NCI-H1694 treated with DMSO at 0.1 percent for 48 hours (cell line): ENCODE results near the gene EPS8L2.

Experiments used
- DNase-seq: peaks from one replicate; lab custom pipeline; 2025; lab: John Stamatoyannopoulos, UW

EPS8L2 gene

DNA sequence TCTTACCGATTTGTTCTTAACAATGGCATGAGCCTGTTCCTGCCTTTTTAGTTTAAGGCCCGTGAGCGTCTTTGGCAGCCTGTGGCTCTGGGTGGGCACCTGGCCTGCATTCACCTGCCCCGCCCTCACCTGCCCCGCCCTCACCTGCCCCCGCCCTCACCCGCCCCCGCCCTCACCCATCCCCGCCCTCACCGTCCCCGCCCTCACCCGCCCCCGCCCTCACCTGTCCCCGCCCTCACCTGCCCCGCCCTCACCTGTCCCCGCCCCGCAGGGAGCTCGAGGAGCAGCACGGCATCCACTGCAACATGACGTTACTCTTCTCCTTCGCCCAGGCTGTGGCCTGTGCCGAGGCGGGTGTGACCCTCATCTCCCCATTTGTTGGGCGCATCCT is 57.0 kb downstream of the EPS8L2 start:
- no peak for DNase-seq

DNA sequence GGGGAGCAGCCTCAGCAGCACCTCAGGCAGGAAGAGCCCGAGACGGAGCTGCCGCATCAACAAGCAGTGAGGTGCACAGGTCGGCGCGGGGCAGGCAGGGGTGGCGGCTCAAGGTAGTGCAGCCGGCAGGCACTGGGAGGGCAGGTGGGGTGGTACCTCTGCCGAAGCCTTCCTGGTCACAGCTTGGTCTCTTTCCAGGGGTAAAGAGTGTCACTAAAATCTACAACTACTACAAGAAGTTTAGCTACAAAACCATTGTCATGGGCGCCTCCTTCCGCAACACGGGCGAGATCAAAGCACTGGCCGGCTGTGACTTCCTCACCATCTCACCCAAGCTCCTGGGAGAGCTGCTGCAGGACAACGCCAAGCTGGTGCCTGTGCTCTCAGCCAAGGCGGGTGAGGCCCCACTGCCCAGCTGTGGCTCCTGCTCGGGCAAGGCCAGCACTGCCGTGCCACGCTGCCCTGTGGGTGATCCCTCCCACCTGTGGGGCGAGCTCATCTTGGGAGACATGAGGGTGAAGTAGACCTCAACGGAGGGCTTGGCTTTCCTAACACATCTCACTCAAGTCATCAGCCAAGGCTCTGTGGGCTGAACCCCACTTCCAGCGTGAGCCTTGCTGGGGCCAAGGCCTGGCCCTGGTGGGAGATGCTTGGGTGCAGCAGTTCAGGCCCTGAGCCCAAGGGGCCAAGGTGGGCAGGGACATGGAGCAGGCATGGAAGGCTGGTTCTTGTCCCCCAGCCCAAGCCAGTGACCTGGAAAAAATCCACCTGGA is 57.7 kb downstream of the EPS8L2 start:
- DNase-seq: no peak

DNA sequence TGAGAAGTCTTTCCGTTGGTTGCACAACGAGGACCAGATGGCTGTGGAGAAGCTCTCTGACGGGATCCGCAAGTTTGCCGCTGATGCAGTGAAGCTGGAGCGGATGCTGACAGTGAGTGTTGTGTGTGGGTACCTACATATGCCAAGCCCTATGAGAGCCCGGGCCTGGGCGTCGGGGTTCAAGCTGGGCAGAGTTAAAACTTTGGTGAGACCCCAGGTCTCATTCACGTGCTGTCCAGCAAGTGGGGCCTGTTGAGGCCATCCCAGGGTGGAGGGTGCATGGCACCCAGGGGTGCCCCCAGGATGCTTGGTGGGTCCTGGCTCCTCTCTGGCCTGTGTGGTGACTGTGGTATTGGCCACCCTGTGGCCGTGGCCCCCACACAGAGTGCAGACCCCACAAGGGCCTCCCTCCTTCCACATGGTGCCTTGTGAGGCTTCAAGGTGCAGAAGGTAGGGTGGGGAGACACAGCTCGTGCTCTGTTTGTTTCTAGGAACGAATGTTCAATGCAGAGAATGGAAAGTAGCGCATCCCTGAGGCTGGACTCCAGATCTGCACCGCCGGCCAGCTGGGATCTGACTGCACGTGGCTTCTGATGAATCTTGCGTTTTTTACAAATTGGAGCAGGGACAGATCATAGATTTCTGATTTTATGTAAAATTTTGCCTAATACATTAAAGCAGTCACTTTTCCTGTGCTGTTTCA is 58.4 kb downstream of the EPS8L2 start:
- peak; percentile 50 for DNase-seq

DNA sequence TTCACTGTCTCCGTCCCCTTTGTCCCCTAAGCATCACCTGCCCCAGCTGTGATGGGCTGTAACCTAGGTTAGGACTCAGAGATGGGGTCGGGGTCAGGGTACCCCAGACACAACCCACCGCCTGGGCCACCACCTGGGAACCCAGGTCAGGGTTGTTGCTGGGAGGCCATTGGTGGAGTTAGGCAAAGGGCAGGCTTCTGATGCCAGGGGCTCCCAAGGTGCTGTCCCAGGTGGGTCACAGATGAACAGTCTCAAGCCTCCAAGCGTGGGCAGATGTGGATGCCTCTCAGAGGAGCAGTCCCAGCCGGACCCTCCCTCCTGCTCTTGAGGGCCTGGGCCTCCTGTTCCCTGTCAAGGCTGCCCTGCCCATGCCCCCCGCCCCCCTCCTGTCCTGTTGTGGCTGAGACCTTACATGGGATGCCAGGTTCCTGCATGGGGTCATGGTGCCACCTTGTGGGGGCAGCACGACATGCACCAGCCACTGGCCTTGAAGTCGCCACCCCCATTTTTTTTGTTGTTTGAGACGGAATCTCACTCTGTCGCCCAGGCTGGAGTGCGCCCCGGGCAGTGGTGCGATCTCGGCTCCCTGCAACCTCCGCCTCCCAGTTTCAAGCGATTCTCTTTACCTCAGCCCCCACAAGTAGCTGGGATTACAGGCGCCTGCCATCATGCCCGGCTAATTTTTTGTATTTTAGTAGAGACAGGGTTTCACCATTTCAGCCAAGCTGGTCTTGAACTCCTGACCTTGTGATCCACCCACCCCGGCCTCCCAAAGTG is 59.2 kb downstream of the EPS8L2 start:
- peak; percentile 26 for DNase-seq

DNA sequence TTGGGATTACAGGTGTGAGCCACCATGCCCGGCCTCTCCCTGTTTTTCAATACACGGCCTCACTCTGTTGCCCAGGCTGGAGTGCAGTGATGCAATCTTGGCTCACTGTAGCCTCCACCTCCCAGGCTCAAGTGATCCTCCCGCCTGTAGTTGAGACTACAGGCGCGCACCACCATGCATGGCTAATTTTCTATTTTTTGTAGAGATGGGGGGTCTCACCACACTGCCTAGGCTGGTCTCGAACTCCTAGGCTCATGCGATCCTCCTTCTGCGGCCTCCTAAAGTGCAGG is 59.7 kb downstream of the EPS8L2 start:
- no peak for DNase-seq

DNA sequence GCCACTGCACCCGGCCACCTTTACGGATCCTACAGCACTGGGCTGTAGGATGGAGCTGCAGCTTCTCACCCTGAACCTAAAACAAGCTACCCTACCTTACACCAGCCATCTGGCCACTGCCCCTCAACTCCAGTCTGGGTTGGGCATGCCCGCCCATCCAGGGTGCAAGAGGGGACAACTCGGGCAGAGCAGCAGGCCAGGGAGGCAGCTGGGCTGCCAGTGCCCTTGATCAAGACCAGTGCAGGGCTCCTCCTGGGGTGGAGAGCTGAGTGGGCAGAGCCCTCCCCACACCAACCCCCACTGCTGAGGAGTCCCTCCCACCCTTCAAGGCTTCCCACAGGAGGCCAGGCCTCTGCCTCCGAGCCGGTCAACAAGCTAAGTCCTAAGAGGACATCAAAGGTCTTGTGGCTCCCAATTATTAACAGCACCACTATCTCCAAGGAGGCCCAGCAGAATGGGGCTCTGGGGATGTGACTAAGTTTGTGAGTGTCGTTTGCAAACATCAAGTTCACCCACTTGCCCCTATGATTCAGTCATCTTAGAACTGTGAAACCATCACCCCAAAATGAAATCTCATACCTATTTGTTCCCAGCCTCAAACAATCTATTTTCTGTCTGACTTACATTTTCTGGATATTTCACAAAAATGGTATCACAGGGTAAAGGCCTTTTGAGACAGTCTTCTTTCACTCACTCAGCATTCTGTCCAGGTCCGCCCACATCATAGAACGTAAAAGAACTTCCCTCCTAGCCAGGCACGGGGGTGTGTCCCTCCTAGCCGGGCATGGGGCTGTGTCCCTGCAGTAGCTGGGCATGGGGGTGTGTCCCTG is 60.3 kb downstream of the EPS8L2 start:
- no peak for DNase-seq

DNA sequence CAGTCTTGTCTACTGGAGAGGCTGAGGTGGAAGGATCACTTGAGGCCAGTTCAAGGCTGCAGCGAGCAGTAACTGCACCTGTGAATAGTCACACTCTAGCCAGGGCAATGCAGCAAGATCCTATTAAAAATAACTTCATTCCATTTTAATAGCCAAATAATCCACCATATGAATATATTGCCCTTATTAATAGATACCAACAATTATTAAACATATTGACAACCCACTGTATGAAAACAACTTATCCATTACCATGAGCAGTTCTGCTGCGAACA is 60.8 kb downstream of the EPS8L2 start:
- DNase-seq: no peak

DNA sequence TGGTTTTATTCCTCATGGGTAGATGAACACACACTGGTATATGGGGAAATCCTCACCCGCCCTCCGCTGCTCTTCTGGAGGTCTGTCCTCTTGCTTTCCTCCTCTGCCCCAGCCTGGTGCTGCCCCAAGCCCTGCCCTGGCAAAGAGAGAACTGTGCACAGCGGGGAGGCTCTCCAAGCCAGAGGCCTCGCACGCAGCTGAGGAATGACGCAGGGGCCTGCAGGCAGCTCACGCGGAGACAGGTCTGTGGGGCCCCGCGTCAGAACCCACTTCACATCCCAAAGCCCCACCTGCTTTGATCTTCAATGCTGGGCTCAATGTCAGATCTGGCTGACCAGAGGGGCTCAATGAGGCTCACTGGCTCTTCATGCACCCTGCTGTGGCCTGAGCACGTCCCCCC is 61.2 kb downstream of the EPS8L2 start:
- DNase-seq: no peak

DNA sequence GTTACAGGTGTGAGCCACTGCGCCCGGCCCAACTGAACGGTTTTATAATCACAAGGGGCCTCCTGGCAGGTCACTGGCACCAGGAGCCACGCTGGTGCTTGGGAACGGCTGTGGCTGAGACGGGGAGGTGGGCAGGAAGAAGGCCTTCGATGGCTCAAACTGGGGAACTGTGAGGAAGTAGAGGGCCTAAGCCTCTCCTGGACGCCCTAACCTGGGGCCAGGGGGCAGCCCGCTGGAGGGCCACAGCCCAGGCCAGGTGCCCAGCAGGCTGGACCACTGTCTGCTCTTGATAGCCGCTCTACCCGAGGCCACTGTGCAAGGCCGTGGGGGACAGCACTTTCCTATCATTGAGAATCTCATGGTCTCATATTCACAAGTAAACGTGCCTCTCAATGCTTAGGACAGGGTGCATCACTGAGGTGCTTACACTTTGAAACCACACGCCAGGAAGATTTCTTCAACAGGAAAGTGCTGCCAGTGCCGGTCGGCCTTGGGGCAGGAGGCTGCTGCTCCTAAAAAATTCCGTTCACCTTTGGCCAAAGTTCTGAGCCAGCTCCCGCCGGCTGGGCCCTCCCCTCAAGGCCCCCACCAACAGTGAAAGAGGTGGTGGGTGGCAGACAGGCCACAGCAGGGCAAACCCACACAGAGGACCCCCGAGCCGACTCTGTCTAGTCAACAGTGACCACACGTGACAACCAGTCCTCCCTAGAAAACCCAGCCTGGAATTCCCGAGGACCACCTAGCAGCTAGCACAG is 64.0 kb downstream of the EPS8L2 start:
- no peak for DNase-seq

DNA sequence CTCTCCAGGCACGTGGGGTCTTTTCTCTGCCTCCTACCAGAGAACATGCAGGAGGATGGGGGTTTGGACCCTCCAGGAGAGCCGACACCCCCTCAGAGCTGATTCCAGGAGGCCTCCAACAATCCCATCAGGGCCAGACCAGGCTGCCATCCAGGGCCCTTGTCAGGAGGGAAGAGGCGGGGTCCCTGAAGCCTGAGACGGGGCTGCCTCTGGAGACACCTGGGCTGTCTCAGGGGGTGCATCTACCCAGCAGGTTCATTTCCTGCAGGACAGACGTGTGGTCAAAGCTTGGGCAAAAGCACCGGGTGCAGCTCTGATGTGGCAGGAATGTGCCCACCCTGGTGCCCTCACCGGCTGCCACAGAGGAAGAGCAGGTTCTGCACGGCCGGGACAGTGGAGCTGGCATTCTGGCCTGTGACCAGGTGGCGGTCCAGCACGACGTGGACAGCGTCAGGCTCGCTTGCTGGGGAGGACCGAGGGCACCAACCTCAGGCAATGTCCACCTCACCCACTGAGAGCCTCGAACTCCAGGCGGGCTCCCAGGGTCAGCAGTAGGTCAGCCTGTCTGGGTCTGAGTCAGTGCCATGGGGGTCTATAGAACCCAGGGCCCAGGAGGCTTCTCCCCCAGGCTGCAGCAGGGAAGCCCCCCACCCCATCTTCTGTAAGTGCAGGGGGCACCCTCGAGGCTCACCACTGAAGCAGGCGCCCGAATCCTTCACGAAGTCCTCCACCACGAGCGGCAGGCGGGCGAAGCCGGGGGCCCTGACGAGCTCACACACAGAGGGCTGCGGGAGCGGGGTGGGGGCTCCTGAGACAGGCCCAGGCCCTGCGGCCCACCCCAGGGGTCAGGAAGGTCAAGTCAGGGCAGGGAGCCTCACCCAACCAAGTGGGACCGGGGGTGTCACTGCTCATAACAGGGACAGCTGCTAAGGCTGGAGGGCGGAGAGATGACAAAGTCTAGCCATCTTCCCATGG is 64.9 kb downstream of the EPS8L2 start:
- no peak for DNase-seq

DNA sequence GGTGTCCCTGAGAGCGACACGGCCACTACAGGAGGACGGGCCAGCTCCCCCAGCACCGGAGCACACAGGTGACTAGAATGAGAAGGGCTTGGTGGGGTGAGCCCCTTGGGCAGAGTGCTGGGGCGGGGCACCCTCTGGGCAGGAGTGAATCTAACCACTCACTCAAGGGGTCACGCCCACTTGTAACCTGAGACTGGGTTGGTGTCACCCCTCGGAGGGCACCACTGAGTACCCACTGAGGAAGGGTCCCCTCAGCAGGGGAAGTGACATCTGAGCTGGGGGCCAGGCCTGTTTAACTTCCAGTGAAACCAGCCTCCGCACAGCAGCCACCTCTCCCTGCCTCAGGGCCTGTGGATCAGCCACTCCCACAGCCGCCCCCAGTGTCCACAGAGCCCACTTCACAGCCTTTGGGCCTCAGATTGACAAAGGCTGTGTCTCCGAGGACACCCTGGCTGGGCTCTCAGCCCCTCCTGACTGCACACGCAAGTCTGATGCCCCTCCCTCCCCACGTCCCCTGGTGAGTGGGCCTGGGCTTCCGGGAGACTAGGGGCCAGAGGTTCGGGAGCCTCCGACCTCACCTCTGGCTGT is 65.7 kb downstream of the EPS8L2 start:
- no peak for DNase-seq

DNA sequence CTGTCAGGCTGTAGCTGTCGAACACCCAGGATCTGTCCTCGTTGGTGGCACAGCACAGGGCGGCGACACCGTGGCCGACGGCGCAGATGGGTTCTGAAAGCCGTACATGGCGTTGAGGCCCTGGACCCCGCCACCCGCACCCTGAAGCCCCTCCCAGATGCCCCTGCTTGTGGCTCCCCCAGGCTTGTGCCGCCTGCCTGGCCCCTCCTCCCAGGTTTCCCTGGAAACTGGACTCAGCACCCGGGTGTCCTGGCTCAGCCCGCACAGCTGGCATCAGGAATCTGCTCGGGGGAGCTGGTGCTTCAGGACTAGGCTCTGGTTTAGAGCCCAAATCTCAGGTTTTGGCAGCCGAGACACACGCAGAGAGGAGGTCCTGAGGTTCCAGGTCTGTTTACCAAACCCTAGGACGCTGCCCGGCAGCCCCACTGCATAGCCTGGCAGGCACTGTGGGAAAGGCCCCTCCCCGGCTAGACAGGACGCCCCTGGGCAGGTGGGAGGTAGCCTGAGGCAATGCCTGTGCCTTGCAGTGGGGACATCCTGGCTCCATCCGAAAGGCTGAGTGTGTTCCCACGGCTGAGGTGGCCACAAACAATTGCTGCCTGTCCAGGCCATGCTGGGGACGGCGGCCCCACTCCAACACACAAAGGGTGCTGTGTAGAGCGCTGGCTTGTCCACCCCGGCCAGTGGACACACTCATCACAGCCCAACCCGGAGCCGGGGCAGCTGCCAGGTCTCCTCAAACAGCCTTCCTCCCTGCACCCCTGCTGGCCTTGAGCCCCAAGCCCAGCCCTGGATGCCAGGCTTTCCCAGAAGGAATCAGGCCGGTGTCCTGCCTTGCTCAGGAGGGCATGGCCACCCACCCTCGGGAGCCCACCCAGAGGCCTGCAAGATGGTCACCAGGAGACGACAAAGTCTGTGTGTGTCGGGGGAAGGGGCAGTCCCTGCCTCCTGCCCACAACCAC is 66.7 kb downstream of the EPS8L2 start:
- no peak for DNase-seq

DNA sequence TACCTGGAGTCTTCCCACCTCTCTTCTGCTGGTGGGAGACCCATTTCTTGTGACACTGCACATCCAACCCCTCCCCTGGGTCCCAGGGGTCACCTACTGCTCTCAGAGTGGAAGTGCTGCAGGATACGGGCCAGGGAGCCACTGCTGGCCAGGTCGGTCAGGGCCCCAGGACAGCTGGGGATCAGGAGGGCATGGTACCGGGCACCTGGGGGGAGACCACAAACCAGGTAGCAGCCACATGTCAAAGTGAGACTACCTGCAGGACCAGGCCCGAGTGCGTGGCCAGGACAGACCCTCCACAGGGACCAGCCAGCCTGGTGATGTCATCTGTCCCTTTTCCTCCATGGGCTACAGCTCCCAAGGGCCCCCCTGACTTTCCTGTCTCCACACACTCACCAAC is 67.4 kb downstream of the EPS8L2 start:
- DNase-seq: no peak

DNA sequence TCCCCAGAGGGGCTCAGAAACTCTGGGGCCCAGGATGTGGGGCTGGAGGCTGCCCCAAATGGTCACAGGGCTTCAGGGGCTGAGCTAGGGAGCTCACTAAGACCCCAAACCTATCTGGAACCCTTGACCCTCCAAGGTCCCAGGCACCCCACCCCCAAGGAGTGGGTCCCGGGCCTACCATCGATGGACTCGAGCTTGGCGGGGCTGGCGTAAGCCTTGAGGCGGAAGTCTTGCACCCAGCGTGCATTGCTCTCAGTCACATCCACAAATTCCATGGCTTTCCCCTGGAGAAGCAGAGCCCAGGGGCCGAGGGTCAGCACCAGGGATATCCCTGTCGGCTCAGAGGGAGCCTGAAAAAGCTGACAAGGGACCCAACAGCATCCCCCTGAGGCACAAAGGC is 67.8 kb downstream of the EPS8L2 start:
- DNase-seq: no peak

DNA sequence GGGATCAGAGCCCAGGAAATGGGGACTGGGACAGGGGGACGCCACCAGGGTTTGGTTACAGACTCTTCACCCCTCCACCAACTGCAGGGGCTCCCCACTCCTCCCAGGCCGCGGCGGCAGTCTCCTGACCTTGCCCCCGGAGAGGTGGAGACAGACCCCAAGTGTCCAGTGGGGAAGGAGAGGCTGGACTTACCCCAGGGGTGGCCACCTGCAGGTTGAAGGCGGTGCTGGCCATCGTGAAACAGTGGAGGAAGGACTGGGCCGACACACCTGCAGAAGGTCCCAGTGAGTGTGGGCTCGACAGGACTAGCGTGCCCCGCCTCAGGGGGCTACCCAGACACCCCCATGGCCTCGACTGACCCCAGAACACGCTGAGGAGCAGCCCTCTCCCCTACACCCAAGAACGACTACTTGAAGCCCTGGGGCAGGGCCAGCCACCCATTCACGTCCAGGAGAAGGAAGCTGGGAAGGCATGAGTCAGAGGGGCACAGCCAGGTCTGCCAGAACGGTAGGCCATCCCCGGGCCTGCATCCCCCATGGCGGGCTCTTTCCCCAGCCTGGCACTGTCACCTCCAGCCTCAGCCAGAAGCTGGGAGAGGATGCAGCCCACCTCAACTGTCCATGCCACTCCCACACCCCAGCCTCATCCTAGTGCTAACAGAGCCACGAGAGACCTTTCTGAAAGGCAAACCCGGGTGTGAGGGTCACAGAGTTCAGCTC is 69.0 kb downstream of the EPS8L2 start:
- no peak for DNase-seq

DNA sequence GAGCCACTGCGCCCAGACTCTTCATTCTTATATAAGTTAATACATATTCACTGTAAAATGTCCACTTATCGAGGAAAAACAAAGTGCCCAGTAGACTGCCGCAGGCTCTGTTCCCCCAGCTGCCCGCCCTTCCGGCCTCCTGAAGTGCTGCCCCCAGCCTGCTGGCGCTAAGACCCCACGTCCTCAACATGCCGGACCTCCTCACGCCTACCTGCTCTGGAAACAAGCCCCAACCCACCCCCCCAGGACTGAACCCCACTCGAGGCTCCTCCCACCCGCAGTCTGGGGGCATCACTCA is 70.2 kb downstream of the EPS8L2 start:
- DNase-seq: no peak

DNA sequence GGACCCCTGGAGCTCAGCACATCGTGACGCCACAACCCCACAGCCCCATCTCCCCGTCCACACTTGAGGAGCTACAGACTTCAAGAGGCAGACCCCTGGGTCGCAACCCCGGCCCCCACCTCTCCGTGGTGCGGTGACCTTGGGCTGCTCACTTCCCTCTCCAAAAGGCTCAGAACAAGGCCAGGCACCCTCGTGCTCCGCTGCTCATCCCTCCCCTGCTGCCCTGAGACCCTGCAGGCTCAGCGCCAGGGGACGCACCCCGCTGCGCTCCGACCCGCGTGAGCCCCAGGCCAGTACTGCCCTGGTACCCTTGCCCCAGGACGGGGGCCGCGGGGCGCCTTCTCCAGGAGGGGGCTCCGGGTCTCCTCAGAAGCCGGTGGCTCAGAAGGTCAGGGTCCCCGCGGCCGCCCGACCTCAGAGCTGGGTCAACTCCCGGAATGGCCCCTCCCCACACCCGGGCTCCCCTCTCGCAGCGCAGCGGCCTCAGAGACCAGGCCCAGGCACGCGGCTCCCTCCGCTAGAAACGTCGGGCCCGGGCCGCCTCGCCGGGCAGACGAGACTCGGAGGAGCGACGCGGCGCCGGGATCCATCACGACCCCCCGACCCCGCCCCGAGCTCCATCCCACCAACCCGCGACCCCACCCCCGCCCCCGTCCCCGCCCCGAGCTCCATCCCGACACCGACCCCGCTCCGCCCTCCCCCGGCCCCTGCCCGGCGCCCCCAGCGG is 70.7 kb downstream of the EPS8L2 start:
- DNase-seq: peak; percentile 35
